NB4 (cell line): ENCODE measurements around the gene ZNF827.

ENCODE experiments used
- POLR2A ChIP-seq: IDR thresholded peaks from 2 replicates; pipeline ENCODE4 v1.6.1; 2011; ENCODE audit warnings: mild to moderate bottlenecking; ENCODE audit not compliant: insufficient read length; ENCODE audit errors: extremely low read depth
- TF ChIP-seq, protein P1 (sequence below): IDR thresholded peaks from one replicate; pipeline ENCODE4 v1.5.1; 2012; ENCODE audit warnings: low read depth, low read length
- TF ChIP-seq, protein P2 (sequence below): IDR thresholded peaks from 2 replicates; pipeline ENCODE4 v1.6.1; 2011; ENCODE audit warnings: low read depth, low read length

GRCh38 chr4:145930592-145930991 is 8.0 kb downstream of the ZNF827 start:
- TF ChIP-seq, protein P1, sequence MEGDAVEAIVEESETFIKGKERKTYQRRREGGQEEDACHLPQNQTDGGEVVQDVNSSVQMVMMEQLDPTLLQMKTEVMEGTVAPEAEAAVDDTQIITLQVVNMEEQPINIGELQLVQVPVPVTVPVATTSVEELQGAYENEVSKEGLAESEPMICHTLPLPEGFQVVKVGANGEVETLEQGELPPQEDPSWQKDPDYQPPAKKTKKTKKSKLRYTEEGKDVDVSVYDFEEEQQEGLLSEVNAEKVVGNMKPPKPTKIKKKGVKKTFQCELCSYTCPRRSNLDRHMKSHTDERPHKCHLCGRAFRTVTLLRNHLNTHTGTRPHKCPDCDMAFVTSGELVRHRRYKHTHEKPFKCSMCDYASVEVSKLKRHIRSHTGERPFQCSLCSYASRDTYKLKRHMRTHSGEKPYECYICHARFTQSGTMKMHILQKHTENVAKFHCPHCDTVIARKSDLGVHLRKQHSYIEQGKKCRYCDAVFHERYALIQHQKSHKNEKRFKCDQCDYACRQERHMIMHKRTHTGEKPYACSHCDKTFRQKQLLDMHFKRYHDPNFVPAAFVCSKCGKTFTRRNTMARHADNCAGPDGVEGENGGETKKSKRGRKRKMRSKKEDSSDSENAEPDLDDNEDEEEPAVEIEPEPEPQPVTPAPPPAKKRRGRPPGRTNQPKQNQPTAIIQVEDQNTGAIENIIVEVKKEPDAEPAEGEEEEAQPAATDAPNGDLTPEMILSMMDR: no peak
- TF ChIP-seq POLR2A: no peak
- TF ChIP-seq, protein P2, sequence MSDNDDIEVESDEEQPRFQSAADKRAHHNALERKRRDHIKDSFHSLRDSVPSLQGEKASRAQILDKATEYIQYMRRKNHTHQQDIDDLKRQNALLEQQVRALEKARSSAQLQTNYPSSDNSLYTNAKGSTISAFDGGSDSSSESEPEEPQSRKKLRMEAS: no peak
